ENCODE data around the gene GRK1. TPM values are rescaled to one million over a fixed set of nuclear protein-coding genes. Genes with fewer than 3 reads are reported as not detected.

GRK1 gene
- total and polyA plus RNA-seq, 2 experiments from 2014 or later = not detected

DNA sequence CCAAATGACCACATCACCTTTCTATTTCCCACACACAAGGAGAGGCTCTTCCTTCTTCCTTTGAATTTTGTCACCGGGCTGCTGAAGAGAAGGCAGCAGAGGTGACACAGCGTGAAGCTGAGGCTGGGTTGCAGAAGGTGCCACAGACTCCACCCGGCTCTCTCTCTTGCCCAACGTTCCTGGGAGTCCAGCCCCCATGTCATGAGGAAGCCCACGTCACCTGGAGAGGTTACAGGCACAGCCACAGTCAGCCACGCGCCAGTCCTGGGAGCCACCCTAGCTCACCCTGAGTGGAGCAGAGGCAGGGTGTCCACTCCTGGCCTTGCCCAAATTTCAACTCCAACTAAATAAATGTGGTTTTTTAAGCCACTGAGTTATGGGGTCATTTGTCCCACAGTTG, 87.2 kb downstream of the GRK1 start:
- peaks cover 29% of the 10 kb centered on the region for H3F3A ChIP-seq (replicated peaks; ENCODE audit: low read depth)
- peaks cover 14% of the 10 kb centered on the region; the same call in 2 of the 3 replicates for H3K36me3 Mint-ChIP-seq (ENCODE audit: low read depth)
- TF ChIP-seq, protein P1, sequence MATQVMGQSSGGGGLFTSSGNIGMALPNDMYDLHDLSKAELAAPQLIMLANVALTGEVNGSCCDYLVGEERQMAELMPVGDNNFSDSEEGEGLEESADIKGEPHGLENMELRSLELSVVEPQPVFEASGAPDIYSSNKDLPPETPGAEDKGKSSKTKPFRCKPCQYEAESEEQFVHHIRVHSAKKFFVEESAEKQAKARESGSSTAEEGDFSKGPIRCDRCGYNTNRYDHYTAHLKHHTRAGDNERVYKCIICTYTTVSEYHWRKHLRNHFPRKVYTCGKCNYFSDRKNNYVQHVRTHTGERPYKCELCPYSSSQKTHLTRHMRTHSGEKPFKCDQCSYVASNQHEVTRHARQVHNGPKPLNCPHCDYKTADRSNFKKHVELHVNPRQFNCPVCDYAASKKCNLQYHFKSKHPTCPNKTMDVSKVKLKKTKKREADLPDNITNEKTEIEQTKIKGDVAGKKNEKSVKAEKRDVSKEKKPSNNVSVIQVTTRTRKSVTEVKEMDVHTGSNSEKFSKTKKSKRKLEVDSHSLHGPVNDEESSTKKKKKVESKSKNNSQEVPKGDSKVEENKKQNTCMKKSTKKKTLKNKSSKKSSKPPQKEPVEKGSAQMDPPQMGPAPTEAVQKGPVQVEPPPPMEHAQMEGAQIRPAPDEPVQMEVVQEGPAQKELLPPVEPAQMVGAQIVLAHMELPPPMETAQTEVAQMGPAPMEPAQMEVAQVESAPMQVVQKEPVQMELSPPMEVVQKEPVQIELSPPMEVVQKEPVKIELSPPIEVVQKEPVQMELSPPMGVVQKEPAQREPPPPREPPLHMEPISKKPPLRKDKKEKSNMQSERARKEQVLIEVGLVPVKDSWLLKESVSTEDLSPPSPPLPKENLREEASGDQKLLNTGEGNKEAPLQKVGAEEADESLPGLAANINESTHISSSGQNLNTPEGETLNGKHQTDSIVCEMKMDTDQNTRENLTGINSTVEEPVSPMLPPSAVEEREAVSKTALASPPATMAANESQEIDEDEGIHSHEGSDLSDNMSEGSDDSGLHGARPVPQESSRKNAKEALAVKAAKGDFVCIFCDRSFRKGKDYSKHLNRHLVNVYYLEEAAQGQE (IDR thresholded peaks at IDR 0.05; ENCODE audit: unreplicated experiment) = no peak
- TF ChIP-seq, protein P2, sequence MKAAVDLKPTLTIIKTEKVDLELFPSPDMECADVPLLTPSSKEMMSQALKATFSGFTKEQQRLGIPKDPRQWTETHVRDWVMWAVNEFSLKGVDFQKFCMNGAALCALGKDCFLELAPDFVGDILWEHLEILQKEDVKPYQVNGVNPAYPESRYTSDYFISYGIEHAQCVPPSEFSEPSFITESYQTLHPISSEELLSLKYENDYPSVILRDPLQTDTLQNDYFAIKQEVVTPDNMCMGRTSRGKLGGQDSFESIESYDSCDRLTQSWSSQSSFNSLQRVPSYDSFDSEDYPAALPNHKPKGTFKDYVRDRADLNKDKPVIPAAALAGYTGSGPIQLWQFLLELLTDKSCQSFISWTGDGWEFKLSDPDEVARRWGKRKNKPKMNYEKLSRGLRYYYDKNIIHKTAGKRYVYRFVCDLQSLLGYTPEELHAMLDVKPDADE (IDR thresholded peaks at IDR 0.05) = no peak
- TF ChIP-seq EZH2phosphoT487 (IDR thresholded peaks at IDR 0.05; ENCODE audit: unreplicated experiment) (no peak), STAT1 (IDR thresholded peaks at IDR 0.05; ENCODE audit: unreplicated experiment) (no peak), NANOG (IDR thresholded peaks at IDR 0.05; ENCODE audit: borderline replicate concordance) (no peak), ZNF114 (CRISPR knock-in tag; IDR thresholded peaks at IDR 0.05) (no peak), CREB1 (CRISPR knock-in tag; IDR thresholded peaks at IDR 0.05; ENCODE audit: low read depth) (no peak), ZNF331 (CRISPR knock-in tag; IDR thresholded peaks at IDR 0.05; ENCODE audit: low read depth) (no peak), POLR2AphosphoS5 (IDR thresholded peaks at IDR 0.05; ENCODE audit: low read depth) (no peak), JUNB (IDR thresholded peaks at IDR 0.05; ENCODE audit: unreplicated experiment) (no peak), EZH2 (IDR thresholded peaks at IDR 0.05; ENCODE audit: low read depth, unreplicated experiment) (no peak)
- TF ChIP-seq, protein P3, sequence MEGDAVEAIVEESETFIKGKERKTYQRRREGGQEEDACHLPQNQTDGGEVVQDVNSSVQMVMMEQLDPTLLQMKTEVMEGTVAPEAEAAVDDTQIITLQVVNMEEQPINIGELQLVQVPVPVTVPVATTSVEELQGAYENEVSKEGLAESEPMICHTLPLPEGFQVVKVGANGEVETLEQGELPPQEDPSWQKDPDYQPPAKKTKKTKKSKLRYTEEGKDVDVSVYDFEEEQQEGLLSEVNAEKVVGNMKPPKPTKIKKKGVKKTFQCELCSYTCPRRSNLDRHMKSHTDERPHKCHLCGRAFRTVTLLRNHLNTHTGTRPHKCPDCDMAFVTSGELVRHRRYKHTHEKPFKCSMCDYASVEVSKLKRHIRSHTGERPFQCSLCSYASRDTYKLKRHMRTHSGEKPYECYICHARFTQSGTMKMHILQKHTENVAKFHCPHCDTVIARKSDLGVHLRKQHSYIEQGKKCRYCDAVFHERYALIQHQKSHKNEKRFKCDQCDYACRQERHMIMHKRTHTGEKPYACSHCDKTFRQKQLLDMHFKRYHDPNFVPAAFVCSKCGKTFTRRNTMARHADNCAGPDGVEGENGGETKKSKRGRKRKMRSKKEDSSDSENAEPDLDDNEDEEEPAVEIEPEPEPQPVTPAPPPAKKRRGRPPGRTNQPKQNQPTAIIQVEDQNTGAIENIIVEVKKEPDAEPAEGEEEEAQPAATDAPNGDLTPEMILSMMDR (conservative IDR thresholded peaks at IDR 0.05; ENCODE audit: low read depth in 2 of 2) = no peak
- TF ChIP-seq, protein P4, sequence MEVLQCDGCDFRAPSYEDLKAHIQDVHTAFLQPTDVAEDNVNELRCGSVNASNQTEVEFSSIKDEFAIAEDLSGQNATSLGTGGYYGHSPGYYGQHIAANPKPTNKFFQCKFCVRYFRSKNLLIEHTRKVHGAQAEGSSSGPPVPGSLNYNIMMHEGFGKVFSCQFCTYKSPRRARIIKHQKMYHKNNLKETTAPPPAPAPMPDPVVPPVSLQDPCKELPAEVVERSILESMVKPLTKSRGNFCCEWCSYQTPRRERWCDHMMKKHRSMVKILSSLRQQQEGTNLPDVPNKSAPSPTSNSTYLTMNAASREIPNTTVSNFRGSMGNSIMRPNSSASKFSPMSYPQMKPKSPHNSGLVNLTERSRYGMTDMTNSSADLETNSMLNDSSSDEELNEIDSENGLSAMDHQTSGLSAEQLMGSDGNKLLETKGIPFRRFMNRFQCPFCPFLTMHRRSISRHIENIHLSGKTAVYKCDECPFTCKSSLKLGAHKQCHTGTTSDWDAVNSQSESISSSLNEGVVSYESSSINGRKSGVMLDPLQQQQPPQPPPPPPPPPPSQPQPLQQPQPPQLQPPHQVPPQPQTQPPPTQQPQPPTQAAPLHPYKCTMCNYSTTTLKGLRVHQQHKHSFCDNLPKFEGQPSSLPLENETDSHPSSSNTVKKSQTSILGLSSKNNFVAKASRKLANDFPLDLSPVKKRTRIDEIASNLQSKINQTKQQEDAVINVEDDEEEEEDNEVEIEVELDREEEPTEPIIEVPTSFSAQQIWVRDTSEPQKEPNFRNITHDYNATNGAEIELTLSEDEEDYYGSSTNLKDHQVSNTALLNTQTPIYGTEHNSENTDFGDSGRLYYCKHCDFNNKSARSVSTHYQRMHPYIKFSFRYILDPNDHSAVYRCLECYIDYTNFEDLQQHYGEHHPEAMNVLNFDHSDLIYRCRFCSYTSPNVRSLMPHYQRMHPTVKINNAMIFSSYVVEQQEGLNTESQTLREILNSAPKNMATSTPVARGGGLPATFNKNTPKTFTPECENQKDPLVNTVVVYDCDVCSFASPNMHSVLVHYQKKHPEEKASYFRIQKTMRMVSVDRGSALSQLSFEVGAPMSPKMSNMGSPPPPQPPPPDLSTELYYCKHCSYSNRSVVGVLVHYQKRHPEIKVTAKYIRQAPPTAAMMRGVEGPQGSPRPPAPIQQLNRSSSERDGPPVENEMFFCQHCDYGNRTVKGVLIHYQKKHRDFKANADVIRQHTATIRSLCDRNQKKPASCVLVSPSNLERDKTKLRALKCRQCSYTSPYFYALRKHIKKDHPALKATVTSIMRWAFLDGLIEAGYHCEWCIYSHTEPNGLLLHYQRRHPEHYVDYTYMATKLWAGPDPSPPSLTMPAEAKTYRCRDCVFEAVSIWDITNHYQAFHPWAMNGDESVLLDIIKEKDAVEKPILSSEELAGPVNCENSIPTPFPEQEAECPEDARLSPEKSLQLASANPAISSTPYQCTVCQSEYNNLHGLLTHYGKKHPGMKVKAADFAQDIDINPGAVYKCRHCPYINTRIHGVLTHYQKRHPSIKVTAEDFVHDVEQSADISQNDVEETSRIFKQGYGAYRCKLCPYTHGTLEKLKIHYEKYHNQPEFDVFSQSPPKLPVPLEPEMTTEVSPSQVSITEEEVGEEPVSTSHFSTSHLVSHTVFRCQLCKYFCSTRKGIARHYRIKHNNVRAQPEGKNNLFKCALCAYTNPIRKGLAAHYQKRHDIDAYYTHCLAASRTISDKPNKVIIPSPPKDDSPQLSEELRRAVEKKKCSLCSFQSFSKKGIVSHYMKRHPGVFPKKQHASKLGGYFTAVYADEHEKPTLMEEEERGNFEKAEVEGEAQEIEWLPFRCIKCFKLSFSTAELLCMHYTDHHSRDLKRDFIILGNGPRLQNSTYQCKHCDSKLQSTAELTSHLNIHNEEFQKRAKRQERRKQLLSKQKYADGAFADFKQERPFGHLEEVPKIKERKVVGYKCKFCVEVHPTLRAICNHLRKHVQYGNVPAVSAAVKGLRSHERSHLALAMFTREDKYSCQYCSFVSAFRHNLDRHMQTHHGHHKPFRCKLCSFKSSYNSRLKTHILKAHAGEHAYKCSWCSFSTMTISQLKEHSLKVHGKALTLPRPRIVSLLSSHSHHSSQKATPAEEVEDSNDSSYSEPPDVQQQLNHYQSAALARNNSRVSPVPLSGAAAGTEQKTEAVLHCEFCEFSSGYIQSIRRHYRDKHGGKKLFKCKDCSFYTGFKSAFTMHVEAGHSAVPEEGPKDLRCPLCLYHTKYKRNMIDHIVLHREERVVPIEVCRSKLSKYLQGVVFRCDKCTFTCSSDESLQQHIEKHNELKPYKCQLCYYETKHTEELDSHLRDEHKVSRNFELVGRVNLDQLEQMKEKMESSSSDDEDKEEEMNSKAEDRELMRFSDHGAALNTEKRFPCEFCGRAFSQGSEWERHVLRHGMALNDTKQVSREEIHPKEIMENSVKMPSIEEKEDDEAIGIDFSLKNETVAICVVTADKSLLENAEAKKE (CRISPR knock-in tag; IDR thresholded peaks at IDR 0.05) = no peak
- no peaks in the 10 kb centered on the region for H3K79me2 ChIP-seq (replicated peaks; ENCODE audit: insufficient read depth)
- ATAC-seq (no peak), DNase-seq (ENCODE audit: low spot score) (no peak)
- H3K4me2 ChIP-seq = no peak overlapping the region
- peaks cover 7% of the 10 kb centered on the region; the same call in 2 of the 3 replicates for H3K4me1 Mint-ChIP-seq
- H3K4me1 ChIP-seq (ENCODE audit: insufficient read depth) = peaks cover 8% of the 10 kb centered on the region; the same call in 1 of the 2 replicates
- peaks cover 4% of the 10 kb centered on the region; the same call in 1 of the 2 replicates for H3K9me2 ChIP-seq (ENCODE audit: insufficient read depth)
- H3K9me3 Mint-ChIP-seq = peaks cover 18% of the 10 kb centered on the region
- H4K20me1 ChIP-seq (replicated peaks; ENCODE audit: insufficient read depth) = no peaks in the 10 kb centered on the region
- no peaks in the 10 kb centered on the region for H3K36me3 ChIP-seq (ENCODE audit: insufficient read depth)
- H3K4me3 ChIP-seq = no peak overlapping the region
- no peak overlapping the region for H3K27ac Mint-ChIP-seq
- peaks cover 18% of the 10 kb centered on the region for H3K27me3 Mint-ChIP-seq (ENCODE audit: insufficient read depth, low read depth, poor library complexity)
- no peak overlapping the region for H3K4me3 Mint-ChIP-seq
- peaks cover 15% of the 10 kb centered on the region; the same call in 1 of the 2 replicates for H3K27me3 ChIP-seq (ENCODE audit: insufficient read depth)
- H2AFZ ChIP-seq = no peak overlapping the region
- no peak overlapping the region for H3K27ac ChIP-seq (ENCODE audit: low read depth)

Measured in GM23338 (cell line).